Measurements from ENCODE around the gene PSTPIP1. TPM values are rescaled to one million over a fixed set of nuclear protein-coding genes. Genes with fewer than 3 reads are reported as not detected.
A peak's percentile ranks its signal among the peaks of the same experiment; 100 is the strongest.

The PSTPIP1 gene
- total and polyA plus RNA-seq, 2 experiments from 2014 or later: 0.80 to 3.7 TPM

DNA sequence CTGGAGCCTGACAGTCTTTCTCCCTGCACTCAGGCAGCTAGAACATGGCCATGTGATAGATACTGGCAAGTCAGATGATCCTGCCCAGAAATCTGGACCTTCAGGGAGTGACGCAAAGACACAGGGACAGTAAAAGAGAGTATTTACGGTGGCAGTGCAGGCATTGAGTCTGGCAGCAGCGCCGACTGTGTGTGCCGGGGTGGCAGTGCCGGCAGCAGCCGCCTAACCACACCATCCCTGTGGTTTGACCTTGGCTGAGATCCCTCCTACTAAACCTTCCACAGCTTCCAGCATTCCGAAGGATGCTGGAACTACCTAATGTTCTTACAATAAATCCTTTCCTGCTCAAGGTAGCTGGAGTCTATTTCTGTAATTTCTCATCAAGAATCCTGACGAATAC is 80.6 kb downstream of the PSTPIP1 start:
- H3K27me3 ChIP-seq (ENCODE audit: insufficient read depth): no peaks in the 10 kb centered on the region
- no peak overlapping the region for H3K4me3 ChIP-seq
- H3K4me1 ChIP-seq (ENCODE audit: insufficient read depth): no peaks in the 10 kb centered on the region; the same call in 1 of the 2 replicates
- no peak for TF ChIP-seq JUNB (IDR thresholded peaks at IDR 0.05; ENCODE audit: unreplicated experiment)
- no peak for TF ChIP-seq EZH2 (IDR thresholded peaks at IDR 0.05; ENCODE audit: low read depth, unreplicated experiment)
- no peak for TF ChIP-seq EZH2phosphoT487 (IDR thresholded peaks at IDR 0.05; ENCODE audit: unreplicated experiment)
- no peak for TF ChIP-seq CREB1 (CRISPR knock-in tag; IDR thresholded peaks at IDR 0.05; ENCODE audit: low read depth)
- TF ChIP-seq NANOG (IDR thresholded peaks at IDR 0.05; ENCODE audit: borderline replicate concordance): no peak
- TF ChIP-seq, protein P1, sequence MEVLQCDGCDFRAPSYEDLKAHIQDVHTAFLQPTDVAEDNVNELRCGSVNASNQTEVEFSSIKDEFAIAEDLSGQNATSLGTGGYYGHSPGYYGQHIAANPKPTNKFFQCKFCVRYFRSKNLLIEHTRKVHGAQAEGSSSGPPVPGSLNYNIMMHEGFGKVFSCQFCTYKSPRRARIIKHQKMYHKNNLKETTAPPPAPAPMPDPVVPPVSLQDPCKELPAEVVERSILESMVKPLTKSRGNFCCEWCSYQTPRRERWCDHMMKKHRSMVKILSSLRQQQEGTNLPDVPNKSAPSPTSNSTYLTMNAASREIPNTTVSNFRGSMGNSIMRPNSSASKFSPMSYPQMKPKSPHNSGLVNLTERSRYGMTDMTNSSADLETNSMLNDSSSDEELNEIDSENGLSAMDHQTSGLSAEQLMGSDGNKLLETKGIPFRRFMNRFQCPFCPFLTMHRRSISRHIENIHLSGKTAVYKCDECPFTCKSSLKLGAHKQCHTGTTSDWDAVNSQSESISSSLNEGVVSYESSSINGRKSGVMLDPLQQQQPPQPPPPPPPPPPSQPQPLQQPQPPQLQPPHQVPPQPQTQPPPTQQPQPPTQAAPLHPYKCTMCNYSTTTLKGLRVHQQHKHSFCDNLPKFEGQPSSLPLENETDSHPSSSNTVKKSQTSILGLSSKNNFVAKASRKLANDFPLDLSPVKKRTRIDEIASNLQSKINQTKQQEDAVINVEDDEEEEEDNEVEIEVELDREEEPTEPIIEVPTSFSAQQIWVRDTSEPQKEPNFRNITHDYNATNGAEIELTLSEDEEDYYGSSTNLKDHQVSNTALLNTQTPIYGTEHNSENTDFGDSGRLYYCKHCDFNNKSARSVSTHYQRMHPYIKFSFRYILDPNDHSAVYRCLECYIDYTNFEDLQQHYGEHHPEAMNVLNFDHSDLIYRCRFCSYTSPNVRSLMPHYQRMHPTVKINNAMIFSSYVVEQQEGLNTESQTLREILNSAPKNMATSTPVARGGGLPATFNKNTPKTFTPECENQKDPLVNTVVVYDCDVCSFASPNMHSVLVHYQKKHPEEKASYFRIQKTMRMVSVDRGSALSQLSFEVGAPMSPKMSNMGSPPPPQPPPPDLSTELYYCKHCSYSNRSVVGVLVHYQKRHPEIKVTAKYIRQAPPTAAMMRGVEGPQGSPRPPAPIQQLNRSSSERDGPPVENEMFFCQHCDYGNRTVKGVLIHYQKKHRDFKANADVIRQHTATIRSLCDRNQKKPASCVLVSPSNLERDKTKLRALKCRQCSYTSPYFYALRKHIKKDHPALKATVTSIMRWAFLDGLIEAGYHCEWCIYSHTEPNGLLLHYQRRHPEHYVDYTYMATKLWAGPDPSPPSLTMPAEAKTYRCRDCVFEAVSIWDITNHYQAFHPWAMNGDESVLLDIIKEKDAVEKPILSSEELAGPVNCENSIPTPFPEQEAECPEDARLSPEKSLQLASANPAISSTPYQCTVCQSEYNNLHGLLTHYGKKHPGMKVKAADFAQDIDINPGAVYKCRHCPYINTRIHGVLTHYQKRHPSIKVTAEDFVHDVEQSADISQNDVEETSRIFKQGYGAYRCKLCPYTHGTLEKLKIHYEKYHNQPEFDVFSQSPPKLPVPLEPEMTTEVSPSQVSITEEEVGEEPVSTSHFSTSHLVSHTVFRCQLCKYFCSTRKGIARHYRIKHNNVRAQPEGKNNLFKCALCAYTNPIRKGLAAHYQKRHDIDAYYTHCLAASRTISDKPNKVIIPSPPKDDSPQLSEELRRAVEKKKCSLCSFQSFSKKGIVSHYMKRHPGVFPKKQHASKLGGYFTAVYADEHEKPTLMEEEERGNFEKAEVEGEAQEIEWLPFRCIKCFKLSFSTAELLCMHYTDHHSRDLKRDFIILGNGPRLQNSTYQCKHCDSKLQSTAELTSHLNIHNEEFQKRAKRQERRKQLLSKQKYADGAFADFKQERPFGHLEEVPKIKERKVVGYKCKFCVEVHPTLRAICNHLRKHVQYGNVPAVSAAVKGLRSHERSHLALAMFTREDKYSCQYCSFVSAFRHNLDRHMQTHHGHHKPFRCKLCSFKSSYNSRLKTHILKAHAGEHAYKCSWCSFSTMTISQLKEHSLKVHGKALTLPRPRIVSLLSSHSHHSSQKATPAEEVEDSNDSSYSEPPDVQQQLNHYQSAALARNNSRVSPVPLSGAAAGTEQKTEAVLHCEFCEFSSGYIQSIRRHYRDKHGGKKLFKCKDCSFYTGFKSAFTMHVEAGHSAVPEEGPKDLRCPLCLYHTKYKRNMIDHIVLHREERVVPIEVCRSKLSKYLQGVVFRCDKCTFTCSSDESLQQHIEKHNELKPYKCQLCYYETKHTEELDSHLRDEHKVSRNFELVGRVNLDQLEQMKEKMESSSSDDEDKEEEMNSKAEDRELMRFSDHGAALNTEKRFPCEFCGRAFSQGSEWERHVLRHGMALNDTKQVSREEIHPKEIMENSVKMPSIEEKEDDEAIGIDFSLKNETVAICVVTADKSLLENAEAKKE (CRISPR knock-in tag; IDR thresholded peaks at IDR 0.05): no peak
- no peak for TF ChIP-seq POLR2AphosphoS5 (IDR thresholded peaks at IDR 0.05; ENCODE audit: low read depth)
- no peak for TF ChIP-seq ZNF331 (CRISPR knock-in tag; IDR thresholded peaks at IDR 0.05; ENCODE audit: low read depth)
- no peak for TF ChIP-seq STAT1 (IDR thresholded peaks at IDR 0.05; ENCODE audit: unreplicated experiment)
- no peak for TF ChIP-seq CTCF (conservative IDR thresholded peaks at IDR 0.05; ENCODE audit: low read depth in 2 of 2)
- no peak for TF ChIP-seq REST (IDR thresholded peaks at IDR 0.05; ENCODE audit: unreplicated experiment)
- TF ChIP-seq ZNF114 (CRISPR knock-in tag; IDR thresholded peaks at IDR 0.05): no peak
- TF ChIP-seq, protein P2, sequence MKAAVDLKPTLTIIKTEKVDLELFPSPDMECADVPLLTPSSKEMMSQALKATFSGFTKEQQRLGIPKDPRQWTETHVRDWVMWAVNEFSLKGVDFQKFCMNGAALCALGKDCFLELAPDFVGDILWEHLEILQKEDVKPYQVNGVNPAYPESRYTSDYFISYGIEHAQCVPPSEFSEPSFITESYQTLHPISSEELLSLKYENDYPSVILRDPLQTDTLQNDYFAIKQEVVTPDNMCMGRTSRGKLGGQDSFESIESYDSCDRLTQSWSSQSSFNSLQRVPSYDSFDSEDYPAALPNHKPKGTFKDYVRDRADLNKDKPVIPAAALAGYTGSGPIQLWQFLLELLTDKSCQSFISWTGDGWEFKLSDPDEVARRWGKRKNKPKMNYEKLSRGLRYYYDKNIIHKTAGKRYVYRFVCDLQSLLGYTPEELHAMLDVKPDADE (IDR thresholded peaks at IDR 0.05): no peak
- no peaks in the 10 kb centered on the region for H3K36me3 Mint-ChIP-seq (ENCODE audit: low read depth)
- H2AFZ ChIP-seq: 0 out of 2 replicates have a peak overlapping the region, but pooled peaks have one; percentile 28
- H3K4me3 Mint-ChIP-seq: no peak overlapping the region
- no peaks in the 10 kb centered on the region for H3K79me2 ChIP-seq (replicated peaks; ENCODE audit: insufficient read depth)
- H3K27me3 Mint-ChIP-seq (ENCODE audit: insufficient read depth, low read depth, poor library complexity): peaks cover 8% of the 10 kb centered on the region
- no peak overlapping the region for H3K27ac Mint-ChIP-seq
- no peak for ATAC-seq
- DNase-seq (ENCODE audit: low spot score): no peak
- no peaks in the 10 kb centered on the region for H4K20me1 ChIP-seq (replicated peaks; ENCODE audit: insufficient read depth)
- H3K9me3 Mint-ChIP-seq: no peaks in the 10 kb centered on the region; the same call in 2 of the 3 replicates
- H3K36me3 ChIP-seq (ENCODE audit: insufficient read depth): no peaks in the 10 kb centered on the region
- no peak overlapping the region for H3K27ac ChIP-seq (ENCODE audit: low read depth)
- no peaks in the 10 kb centered on the region for H3K9me2 ChIP-seq (ENCODE audit: insufficient read depth)
- H3F3A ChIP-seq (replicated peaks; ENCODE audit: low read depth): no peaks in the 10 kb centered on the region
- H3K4me2 ChIP-seq: no peak overlapping the region
- H3K4me1 Mint-ChIP-seq: peaks cover 6% of the 10 kb centered on the region; the same call in 2 of the 3 replicates
